ENCODE data around the gene LRP6.
A peak's percentile ranks its signal among the peaks of the same experiment; 100 is the strongest.

The LRP6 gene

GRCh38 chr12:12108441-12109058, 158.3 kb downstream of the LRP6 start:
- DNase-seq = no peak

- no peak for DNase-seq
These were observed 159.2 kb downstream of the LRP6 start for GRCh38 chr12:12107678-12108077.

GRCh38 chr12:12099102-12099501, 167.7 kb downstream of the LRP6 start:
- DNase-seq = no peak

GRCh38 chr12:12098691-12099015, 168.2 kb downstream of the LRP6 start:
- no peak for DNase-seq

GRCh38 chr12:12097891-12098690, 168.8 kb downstream of the LRP6 start:
- DNase-seq = no peak

GRCh38 chr12:12095021-12095420, 171.8 kb downstream of the LRP6 start:
- no peak for DNase-seq

GRCh38 chr12:12094481-12094880, 172.4 kb downstream of the LRP6 start:
- no peak for DNase-seq

- no peak for DNase-seq
These were observed 174.7 kb downstream of the LRP6 start for GRCh38 chr12:12091977-12092663.

GRCh38 chr12:12091071-12091470, 175.8 kb downstream of the LRP6 start:
- no peak for DNase-seq

GRCh38 chr12:12088761-12089160, 178.1 kb downstream of the LRP6 start:
- DNase-seq = no peak

GRCh38 chr12:12088147-12088546, 178.7 kb downstream of the LRP6 start:
- DNase-seq = no peak

GRCh38 chr12:12087693-12088034, 179.2 kb downstream of the LRP6 start:
- DNase-seq = no peak

- no peak for DNase-seq
These were observed 179.7 kb downstream of the LRP6 start for GRCh38 chr12:12086973-12087692.

GRCh38 chr12:12086362-12086761, 180.5 kb downstream of the LRP6 start:
- no peak for DNase-seq

- DNase-seq = no peak
These were observed 183.2 kb downstream of the LRP6 start for GRCh38 chr12:12083688-12084087.

GRCh38 chr12:12081836-12082497, 184.9 kb downstream of the LRP6 start:
- no peak for DNase-seq

GRCh38 chr12:12079291-12079690, 187.6 kb downstream of the LRP6 start:
- DNase-seq = no peak

GRCh38 chr12:12072064-12072760, 194.6 kb downstream of the LRP6 start:
- DNase-seq = peak; percentile 15

- no peak for DNase-seq
These were observed 195.9 kb downstream of the LRP6 start, which contains the start of gene BCL2L14 for GRCh38 chr12:12070674-12071656. Gene BCL2L14 (plus strand): TSS chr12:12070939. CDS start chr12:12079306, 8,367 bp downstream.

- DNase-seq = no peak
These were observed 196.9 kb downstream of the LRP6 start for GRCh38 chr12:12069821-12070548.

Data from activated effector memory CD4-positive, alpha-beta T cell treated with Interleukin-2 at 50 U/mL for 16 hours (primary cell).